Activated T-helper 1 cell treated with Interleukin-2 at 50 U/mL for 16 hours (primary cell): ENCODE measurements around the gene FUT8.

ENCODE experiments used
- DNase-seq: peaks from one replicate; pipeline ENCODE4 v3.0.0-alpha.2; 2020; ENCODE audit warnings: low read depth

FUT8 gene

GRCh38 chr14:65774041-65774440 is 361.5 kb downstream of the FUT8 start:
- DNase-seq: no peak

GRCh38 chr14:65776193-65776852 is 363.8 kb downstream of the FUT8 start:
- no peak for DNase-seq

- no peak for DNase-seq
Measured at GRCh38 chr14:65780566-65780965, 368.0 kb downstream of the FUT8 start.

GRCh38 chr14:65783101-65783500 is 370.6 kb downstream of the FUT8 start:
- DNase-seq: no peak

GRCh38 chr14:65783576-65783975 is 371.0 kb downstream of the FUT8 start:
- DNase-seq: no peak

GRCh38 chr14:65784574-65784973 is 372.0 kb downstream of the FUT8 start:
- no peak for DNase-seq

- DNase-seq: no peak
Measured at GRCh38 chr14:65787461-65787860, 374.9 kb downstream of the FUT8 start.

GRCh38 chr14:65788876-65789275 is 376.3 kb downstream of the FUT8 start:
- no peak for DNase-seq

GRCh38 chr14:65789363-65789762 is 376.8 kb downstream of the FUT8 start:
- no peak for DNase-seq

GRCh38 chr14:65790172-65790815 is 377.8 kb downstream of the FUT8 start:
- DNase-seq: no peak

- DNase-seq: no peak
Measured at GRCh38 chr14:65791191-65791981, 378.9 kb downstream of the FUT8 start.

GRCh38 chr14:65792208-65792905 is 379.8 kb downstream of the FUT8 start:
- no peak for DNase-seq
